HG03039 (cell line): ENCODE measurements around the gene NCAPD3.
A peak's percentile ranks its signal among the peaks of the same experiment; 100 is the strongest.
"Not testable (repeated sequence)": the region's sequence is repeated elsewhere in the genome, so short reads cannot be mapped to it uniquely, and the experiment has no call there.

Source experiments
- ATAC-seq: cut with Tn5 transposase; IDR thresholded peaks from one replicate; pipeline ENCODE4 v1.9.1; 2021; ENCODE audit warnings: mild to moderate bottlenecking, moderate library complexity; ENCODE audit not compliant: unreplicated experiment

Gene NCAPD3

GRCh38 chr11:134223836-134224709 lies at the start of gene NCAPD3, which contains the start of gene VPS26B:
TSS of gene NCAPD3 (minus strand) at chr11:134223967. CDS start at chr11:134223926, 41 bp downstream.
TSS of gene VPS26B (plus strand) at chr11:134224671. CDS start at chr11:134225123, 452 bp downstream.
- ATAC-seq = peak; percentile 69

GRCh38 chr11:134273317-134273712 lies 49.5 kb upstream of the NCAPD3 start:
- ATAC-seq = no peak

- no peak for ATAC-seq
These were observed 48.9 kb upstream of the NCAPD3 start for GRCh38 chr11:134272381-134273316.

GRCh38 chr11:134271978-134272377 lies 48.2 kb upstream of the NCAPD3 start:
- no peak for ATAC-seq

- ATAC-seq = no peak
These were observed 46.5 kb upstream of the NCAPD3 start for GRCh38 chr11:134270250-134270714.

GRCh38 chr11:134267966-134268365 lies 44.2 kb upstream of the NCAPD3 start:
- ATAC-seq = no peak

- ATAC-seq = no peak
These were observed 43.7 kb upstream of the NCAPD3 start for GRCh38 chr11:134267461-134267860.

- ATAC-seq = no peak
These were observed 43.1 kb upstream of the NCAPD3 start for GRCh38 chr11:134266841-134267251.

- ATAC-seq = no peak
These were observed 42.7 kb upstream of the NCAPD3 start for GRCh38 chr11:134266440-134266839.

GRCh38 chr11:134264966-134265764 lies 41.4 kb upstream of the NCAPD3 start:
- no peak for ATAC-seq

- ATAC-seq = no peak
These were observed 38.1 kb upstream of the NCAPD3 start for GRCh38 chr11:134261626-134262488.

- ATAC-seq = no peak
These were observed 37.2 kb upstream of the NCAPD3 start for GRCh38 chr11:134260983-134261382.

- ATAC-seq = no peak
These were observed 36.7 kb upstream of the NCAPD3 start for GRCh38 chr11:134260503-134260902.

GRCh38 chr11:134258577-134258976 lies 34.8 kb upstream of the NCAPD3 start:
- ATAC-seq = no peak

- ATAC-seq = no peak
These were observed 33.3 kb upstream of the NCAPD3 start for GRCh38 chr11:134257101-134257500.

GRCh38 chr11:134255184-134255561 lies 31.4 kb upstream of the NCAPD3 start:
- ATAC-seq = not testable (repeated sequence)

- ATAC-seq = no peak
These were observed 30.8 kb upstream of the NCAPD3 start for GRCh38 chr11:134254433-134255183.

- ATAC-seq = peak; percentile 99
These were observed 29.6 kb upstream of the NCAPD3 start, which contains the start of the genes ACAD8 and THYN1 for GRCh38 chr11:134253188-134253993. TSS of gene ACAD8 (plus strand) at chr11:134253568. CDS start at chr11:134253601, 33 bp downstream. TSS of gene THYN1 (minus strand) at chr11:134253352. CDS start at chr11:134252882, 470 bp downstream.
